Measurements from ENCODE around the gene RMND5B.

GRCh38 chr5:178150977-178151734 lies 20.3 kb downstream of the RMND5B start:
- no peak for TF ChIP-seq FOS (IDR thresholded peaks at IDR 0.05; ENCODE audit: borderline replicate concordance, extremely low read depth, insufficient read length)
- no peak for TF ChIP-seq RCOR1 (conservative IDR thresholded peaks at IDR 0.05; ENCODE audit: low read depth, low read length)
- TF ChIP-seq CTCF (IDR thresholded peaks at IDR 0.05 in 2 of 3, conservative IDR thresholded peaks at IDR 0.05 in 1 of 3; ENCODE audit: control insufficient read depth in 2 of 3, extremely low read depth in 1 of 3, insufficient read depth in 1 of 3, low read depth in 3 of 3, low read length in 3 of 3) = no peak
- no peak for TF ChIP-seq EZH2 (IDR thresholded peaks at IDR 0.05; ENCODE audit: borderline replicate concordance, control insufficient read depth, low read depth, low read length)
- no peak for TF ChIP-seq YY1 (IDR thresholded peaks at IDR 0.05; ENCODE audit: low read depth, low read length)

All from GM12878 (cell line).